GM10266 (cell line): ENCODE measurements around the gene ZKSCAN3.

Experiments
- DNase-seq: peaks from one replicate; pipeline ENCODE4 v3.0.0; 2012; ENCODE audit errors: extremely low spot score
- TF ChIP-seq, protein P1 (sequence below): IDR thresholded peaks from 2 replicates; pipeline ENCODE4 v1.5.1; 2012; ENCODE audit warnings: mild to moderate bottlenecking, low read depth; ENCODE audit not compliant: control insufficient read depth, insufficient read depth; ENCODE audit errors: missing control alignments

ZKSCAN3 gene

DNA sequence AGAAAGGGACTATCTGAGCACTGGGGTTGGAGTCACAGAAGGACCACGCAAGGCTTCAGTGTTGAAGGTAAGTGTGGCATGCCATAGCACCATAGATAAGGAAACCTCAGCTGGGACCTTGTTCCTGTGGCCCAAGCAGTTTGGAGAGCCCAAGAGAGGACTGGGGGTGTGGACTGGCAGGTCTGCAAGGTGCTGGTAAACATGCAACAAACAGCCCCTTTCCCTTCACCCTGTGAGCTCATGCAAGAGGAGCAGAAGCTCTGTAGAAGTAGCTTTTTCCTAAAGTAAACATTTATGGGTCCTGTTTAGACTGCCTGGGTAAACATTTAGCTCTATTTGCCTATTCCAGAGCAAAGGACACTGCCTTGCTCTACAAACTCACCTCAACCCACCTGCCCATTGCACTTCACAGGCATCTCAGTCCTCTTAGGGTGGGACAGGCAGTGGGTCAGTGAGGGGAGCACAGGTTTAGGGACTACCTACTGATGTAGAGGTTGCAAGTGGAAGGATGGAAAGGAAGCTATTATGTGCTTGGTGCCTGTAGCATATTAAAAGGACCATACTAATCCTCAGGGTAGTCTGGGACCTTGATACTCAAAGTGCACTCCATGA lies 25.8 kb upstream of the ZKSCAN3 start:
- no peak for DNase-seq
- TF ChIP-seq, protein P1, sequence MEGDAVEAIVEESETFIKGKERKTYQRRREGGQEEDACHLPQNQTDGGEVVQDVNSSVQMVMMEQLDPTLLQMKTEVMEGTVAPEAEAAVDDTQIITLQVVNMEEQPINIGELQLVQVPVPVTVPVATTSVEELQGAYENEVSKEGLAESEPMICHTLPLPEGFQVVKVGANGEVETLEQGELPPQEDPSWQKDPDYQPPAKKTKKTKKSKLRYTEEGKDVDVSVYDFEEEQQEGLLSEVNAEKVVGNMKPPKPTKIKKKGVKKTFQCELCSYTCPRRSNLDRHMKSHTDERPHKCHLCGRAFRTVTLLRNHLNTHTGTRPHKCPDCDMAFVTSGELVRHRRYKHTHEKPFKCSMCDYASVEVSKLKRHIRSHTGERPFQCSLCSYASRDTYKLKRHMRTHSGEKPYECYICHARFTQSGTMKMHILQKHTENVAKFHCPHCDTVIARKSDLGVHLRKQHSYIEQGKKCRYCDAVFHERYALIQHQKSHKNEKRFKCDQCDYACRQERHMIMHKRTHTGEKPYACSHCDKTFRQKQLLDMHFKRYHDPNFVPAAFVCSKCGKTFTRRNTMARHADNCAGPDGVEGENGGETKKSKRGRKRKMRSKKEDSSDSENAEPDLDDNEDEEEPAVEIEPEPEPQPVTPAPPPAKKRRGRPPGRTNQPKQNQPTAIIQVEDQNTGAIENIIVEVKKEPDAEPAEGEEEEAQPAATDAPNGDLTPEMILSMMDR, result no peak

- TF ChIP-seq, protein P1, result no peak
- DNase-seq, result no peak
Measured at GRCh38 chr6:28326371-28326948, 23.3 kb upstream of the ZKSCAN3 start.

- TF ChIP-seq, protein P1, result no peak
- DNase-seq, result no peak
Measured at GRCh38 chr6:28330041-28330440, 19.7 kb upstream of the ZKSCAN3 start.

DNA sequence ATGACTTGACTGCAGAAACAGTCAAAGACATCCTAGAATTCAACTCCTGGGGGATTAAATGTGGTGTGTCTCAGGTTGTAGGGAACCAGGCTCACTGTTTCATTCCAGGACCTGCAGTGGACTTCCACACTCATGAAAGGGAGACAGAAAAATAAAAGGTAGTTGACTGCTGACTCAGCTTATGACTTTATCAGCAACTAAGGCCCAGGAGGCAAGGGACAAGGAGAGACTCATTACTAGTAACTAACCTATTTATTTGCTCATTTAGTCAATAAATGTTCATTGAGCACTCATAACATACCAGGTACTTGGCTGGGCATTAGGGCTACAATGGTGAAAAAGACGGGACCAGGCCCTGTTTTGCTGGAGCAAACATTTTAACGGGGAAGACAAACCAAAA lies 16.7 kb upstream of the ZKSCAN3 start:
- TF ChIP-seq, protein P1, result no peak

GRCh38 chr6:28333599-28334018 lies 16.1 kb upstream of the ZKSCAN3 start:
- no peak for DNase-seq
- TF ChIP-seq, protein P1, result no peak

More for the DNA sequence above, 16.7 kb upstream of the ZKSCAN3 start:
- DNase-seq, result no peak

DNA sequence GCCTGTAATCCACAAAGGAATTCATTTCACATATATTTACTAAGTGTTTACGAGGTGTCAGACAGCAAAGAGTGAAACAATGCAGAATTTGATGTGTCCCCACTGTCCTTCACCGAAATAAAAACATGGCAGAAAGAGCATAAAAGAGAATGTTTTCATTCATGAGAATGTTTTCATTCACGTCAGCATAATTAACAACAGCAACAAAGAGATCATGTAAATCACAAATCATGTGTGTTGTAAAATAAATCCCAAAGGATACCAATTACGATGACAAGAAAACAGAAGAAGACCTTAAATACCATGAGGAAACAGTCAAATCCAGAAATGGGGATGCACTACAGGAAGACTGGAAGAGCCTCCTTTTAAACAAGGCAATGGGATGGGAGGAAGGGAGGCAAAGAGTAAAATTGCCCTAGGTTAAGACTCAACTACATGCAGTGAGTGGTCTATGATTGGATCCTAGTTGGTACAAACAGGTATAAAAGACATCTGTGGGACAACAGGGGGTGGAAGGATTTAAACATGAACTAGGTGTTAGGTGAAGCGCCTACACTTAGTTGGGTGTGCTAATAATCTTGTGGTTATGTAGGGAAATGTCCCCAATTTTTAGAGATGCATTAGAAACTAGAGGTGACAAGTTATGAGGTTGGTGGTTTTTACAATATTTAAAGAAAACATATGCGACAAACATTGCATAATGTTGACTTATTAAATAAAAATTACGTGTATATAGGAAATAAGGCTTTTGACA lies 15.3 kb upstream of the ZKSCAN3 start:
- no peak for DNase-seq
- TF ChIP-seq, protein P1, result no peak
